ENCODE results near the gene CALHM5. TPM values are rescaled to one million over a fixed set of nuclear protein-coding genes. Genes with fewer than 3 reads are reported as not detected.

CALHM5 gene
- total RNA-seq, 1 experiment from 2014 or later = 1.1 TPM

GRCh38 chr6:116522896-116523295 is 11.5 kb downstream of the CALHM5 start:
- no peak overlapping the region for H3K27ac Mint-ChIP-seq (ENCODE audit: unreplicated experiment)
- Histone ChIP-seq H3K4me1 (peaks cover 29% of the 10 kb centered on the region), H3K27me3 (replicated peaks; ENCODE audit: control insufficient read depth, insufficient read depth, low read length) (no peaks in the 10 kb centered on the region), H3K4me3 (ENCODE audit: low read depth, low read length) (no peak overlapping the region), H3K9me3 (no peaks in the 10 kb centered on the region), H3K36me3 (ENCODE audit: control insufficient read depth, insufficient read depth, low read length) (no peaks in the 10 kb centered on the region)
- no peaks in the 10 kb centered on the region for H3K36me3 Mint-ChIP-seq (ENCODE audit: insufficient read depth, unreplicated experiment)
- BruUV-seq (replicated peaks) = no TSS peak
- no peaks in the 10 kb centered on the region for H3K27me3 Mint-ChIP-seq (ENCODE audit: insufficient read depth, unreplicated experiment)
- DNase-seq = no peak
- ChIA-PET CTCF (interaction anchor here (2.3 kb wide), 1 partner anchor 11 kb away, joined by 12 read pairs; the partner anchor contains the start of gene CALHM5), POLR2A (no interaction called here)
- peaks cover 16% of the 10 kb centered on the region for H3K4me1 Mint-ChIP-seq (ENCODE audit: low read depth, unreplicated experiment)
- H3K4me3 Mint-ChIP-seq (ENCODE audit: unreplicated experiment) = no peak overlapping the region
- intact Hi-C loops (cut with micrococcal nuclease; ENCODE audit: unreplicated experiment) = no loop called here
- no peaks in the 10 kb centered on the region for H3K9me3 Mint-ChIP-seq (ENCODE audit: unreplicated experiment)
- no peak for TF ChIP-seq CTCF (IDR thresholded peaks at IDR 0.05; ENCODE audit: insufficient read depth in 1 of 2, low read depth in 1 of 2, low read length in 1 of 2, severe bottlenecking in 1 of 2, unreplicated experiment in 1 of 2)

- peaks cover 5% of the 10 kb centered on the region for H3K36me3 Mint-ChIP-seq (ENCODE audit: insufficient read depth, unreplicated experiment)
- CTCF ChIA-PET = no interaction called here
- peaks cover 42% of the 10 kb centered on the region for H3K4me1 ChIP-seq
- no peak overlapping the region for H3K27ac Mint-ChIP-seq (ENCODE audit: unreplicated experiment)
- H3K27me3 ChIP-seq (replicated peaks; ENCODE audit: control insufficient read depth, insufficient read depth, low read length) = no peaks in the 10 kb centered on the region
- TF ChIP-seq CTCF (IDR thresholded peaks at IDR 0.05; ENCODE audit: insufficient read depth in 1 of 2, low read depth in 1 of 2, low read length in 1 of 2, severe bottlenecking in 1 of 2, unreplicated experiment in 1 of 2) = no peak
- H3K9me3 Mint-ChIP-seq (ENCODE audit: unreplicated experiment) = no peaks in the 10 kb centered on the region
- intact Hi-C loops (cut with micrococcal nuclease; ENCODE audit: unreplicated experiment) = no loop called here
- H3K4me1 Mint-ChIP-seq (ENCODE audit: low read depth, unreplicated experiment) = peaks cover 27% of the 10 kb centered on the region
- no peaks in the 10 kb centered on the region for H3K9me3 ChIP-seq
- H3K4me3 Mint-ChIP-seq (ENCODE audit: unreplicated experiment) = no peak overlapping the region
- H3K4me3 ChIP-seq (ENCODE audit: low read depth, low read length) = no peak overlapping the region
- POLR2A ChIA-PET = no interaction called here
- H3K36me3 ChIP-seq (ENCODE audit: control insufficient read depth, insufficient read depth, low read length) = no peaks in the 10 kb centered on the region
- no TSS peak for BruUV-seq (replicated peaks)
- no peaks in the 10 kb centered on the region for H3K27me3 Mint-ChIP-seq (ENCODE audit: insufficient read depth, unreplicated experiment)
- no peak for DNase-seq
These were observed 12.8 kb downstream of the CALHM5 start for GRCh38 chr6:116524236-116524635.

- Mint-ChIP-seq H3K9me3 (ENCODE audit: unreplicated experiment) (no peaks in the 10 kb centered on the region), H3K4me3 (ENCODE audit: unreplicated experiment) (peak overlapping the region; percentile 60), H3K27ac (ENCODE audit: unreplicated experiment) (peak overlapping the region; percentile 17), H3K4me1 (ENCODE audit: low read depth, unreplicated experiment) (peaks cover 37% of the 10 kb centered on the region), H3K36me3 (ENCODE audit: insufficient read depth, unreplicated experiment) (peaks cover 5% of the 10 kb centered on the region), H3K27me3 (ENCODE audit: insufficient read depth, unreplicated experiment) (no peaks in the 10 kb centered on the region)
- intact Hi-C loops (cut with micrococcal nuclease; ENCODE audit: unreplicated experiment) = no loop called here
- no peak overlapping the region for H3K4me3 ChIP-seq (ENCODE audit: low read depth, low read length)
- ChIA-PET POLR2A (no interaction called here), CTCF (no interaction called here)
- no peaks in the 10 kb centered on the region for H3K36me3 ChIP-seq (ENCODE audit: control insufficient read depth, insufficient read depth, low read length)
- no TSS peak for BruUV-seq (replicated peaks)
- peaks cover 52% of the 10 kb centered on the region for H3K4me1 ChIP-seq
- no peak for DNase-seq
- H3K9me3 ChIP-seq = no peaks in the 10 kb centered on the region
- H3K27me3 ChIP-seq (replicated peaks; ENCODE audit: control insufficient read depth, insufficient read depth, low read length) = no peaks in the 10 kb centered on the region
- TF ChIP-seq CTCF (IDR thresholded peaks at IDR 0.05; ENCODE audit: insufficient read depth in 1 of 2, low read depth in 1 of 2, low read length in 1 of 2, severe bottlenecking in 1 of 2, unreplicated experiment in 1 of 2) = no peak
These were observed 16.7 kb downstream of the CALHM5 start for GRCh38 chr6:116528133-116528532.
